IPS-15b (cell line): ENCODE data around the gene OXCT2.
A peak's percentile ranks its signal among the peaks of the same experiment; 100 is the strongest.

Source experiments
- H3K27me3 ChIP-seq: one replicate; pipeline ENCODE4 v1.6.1; 2013; ENCODE audit warnings: low read length; ENCODE audit not compliant: control insufficient read depth, insufficient read depth
- H3K36me3 ChIP-seq: one replicate; pipeline ENCODE4 v1.6.1; 2013; ENCODE audit warnings: low read length; ENCODE audit not compliant: control insufficient read depth, insufficient read depth
- H3K4me1 ChIP-seq: one replicate; pipeline ENCODE4 v1.6.1; 2013; ENCODE audit warnings: mild to moderate bottlenecking, low read length; ENCODE audit not compliant: control insufficient read depth, insufficient read depth
- H3K4me3 ChIP-seq: one replicate; pipeline ENCODE4 v1.5.1; 2013; ENCODE audit warnings: low read depth, low read length
- H3K9ac ChIP-seq: one replicate; pipeline ENCODE4 v1.6.1; 2013; ENCODE audit warnings: low read depth, mild to moderate bottlenecking, low read length
- H3K9me3 ChIP-seq: one replicate; pipeline ENCODE4 v1.6.1; 2013; ENCODE audit warnings: mild to moderate bottlenecking, low read length; ENCODE audit not compliant: control insufficient read depth, insufficient read depth

The OXCT2 gene

DNA sequence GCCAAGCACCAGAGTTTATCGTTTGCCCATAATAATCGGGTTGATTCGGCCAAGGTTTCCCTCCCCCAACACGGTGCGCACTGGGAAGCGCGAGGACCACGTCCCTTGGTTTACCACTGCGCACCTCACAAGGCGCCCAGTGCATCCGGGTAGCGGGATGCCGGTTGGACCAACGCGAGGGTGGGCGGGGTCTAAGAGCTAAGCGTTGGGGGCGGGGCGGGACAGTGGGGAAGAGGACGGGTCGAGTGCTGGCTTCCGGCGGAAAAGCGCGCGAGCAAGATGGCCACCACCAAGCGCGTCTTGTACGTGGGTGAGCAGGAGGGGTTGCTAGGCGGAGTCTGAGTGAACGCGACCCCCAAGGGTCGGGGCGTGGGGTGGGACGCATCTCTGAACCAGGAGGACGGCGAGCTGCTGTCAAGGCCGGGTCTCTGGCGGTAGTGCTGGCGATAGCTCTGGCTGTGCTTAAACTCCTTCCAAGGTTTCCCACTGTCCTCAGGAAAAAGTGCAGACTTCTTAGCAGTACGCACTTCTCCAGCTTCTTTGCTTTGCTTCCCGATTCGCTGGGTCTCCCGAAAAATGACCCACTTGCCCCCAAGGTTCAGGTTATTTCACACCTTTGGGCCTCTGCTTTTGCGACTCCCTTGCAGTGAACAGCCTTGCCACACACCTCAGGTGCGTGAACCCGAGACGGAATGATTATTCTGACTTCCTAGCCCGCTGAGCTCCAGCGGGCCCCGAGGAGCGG is 32.4 kb downstream of the OXCT2 start, which contains the start of gene PPIE:
Gene PPIE, plus strand, starts transcription at position 261 of the 745 bp plus-strand sequence. Its CDS starts 19 bp downstream, at position 280.
- peaks cover 45% of the 10 kb centered on the region for H3K27me3 ChIP-seq
- peak within 1 kb of the TSS; percentile 93 for H3K9ac ChIP-seq
- H3K36me3 ChIP-seq: no peaks in the 10 kb centered on the region
- H3K4me3 ChIP-seq: peak within 1 kb of the TSS; percentile 97
- H3K9me3 ChIP-seq: no peaks in the 10 kb centered on the region
- H3K4me1 ChIP-seq: no peaks in the 10 kb centered on the region

DNA sequence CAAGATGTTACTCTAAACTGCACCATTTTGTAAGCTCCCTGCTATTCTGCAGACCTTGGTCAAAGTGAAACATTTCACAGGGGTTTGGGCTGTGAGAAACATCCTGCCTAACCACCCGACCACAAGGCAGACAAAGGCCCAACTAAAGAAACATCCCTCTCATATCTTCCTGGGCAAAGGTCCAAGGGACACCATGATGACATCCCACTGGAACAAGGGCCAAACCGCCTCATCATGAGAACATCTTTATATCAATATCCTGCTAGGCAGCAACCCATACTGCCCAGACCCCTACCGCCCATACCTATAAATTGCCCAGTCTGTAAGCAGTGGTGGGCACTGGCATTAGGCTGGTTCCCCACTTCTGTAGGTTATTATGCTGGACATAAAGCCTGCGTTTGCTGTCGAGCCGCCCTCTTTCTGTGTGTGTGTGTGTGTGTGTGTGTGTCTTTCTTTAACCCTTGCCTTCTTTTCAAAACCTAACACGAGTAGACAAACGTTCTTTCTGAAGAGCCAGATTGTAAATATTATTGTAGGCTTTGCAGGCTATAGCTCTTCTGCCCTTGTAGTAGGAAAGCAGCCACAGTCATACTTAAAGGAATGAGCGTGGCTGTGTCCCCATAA is 33.5 kb downstream of the OXCT2 start:
- H3K4me3 ChIP-seq: no peak overlapping the region
- H3K4me1 ChIP-seq: no peaks in the 10 kb centered on the region
- H3K27me3 ChIP-seq: peaks cover 56% of the 10 kb centered on the region
- no peak overlapping the region for H3K9ac ChIP-seq
- H3K9me3 ChIP-seq: no peaks in the 10 kb centered on the region
- H3K36me3 ChIP-seq: no peaks in the 10 kb centered on the region

- Histone ChIP-seq H3K27me3 (peaks cover 72% of the 10 kb centered on the region), H3K36me3 (no peaks in the 10 kb centered on the region), H3K9me3 (no peaks in the 10 kb centered on the region), H3K4me1 (no peaks in the 10 kb centered on the region), H3K9ac (no peak overlapping the region), H3K4me3 (no peak overlapping the region)
These were observed 35.4 kb downstream of the OXCT2 start for GRCh38 chr1:39735731-39736130.

DNA sequence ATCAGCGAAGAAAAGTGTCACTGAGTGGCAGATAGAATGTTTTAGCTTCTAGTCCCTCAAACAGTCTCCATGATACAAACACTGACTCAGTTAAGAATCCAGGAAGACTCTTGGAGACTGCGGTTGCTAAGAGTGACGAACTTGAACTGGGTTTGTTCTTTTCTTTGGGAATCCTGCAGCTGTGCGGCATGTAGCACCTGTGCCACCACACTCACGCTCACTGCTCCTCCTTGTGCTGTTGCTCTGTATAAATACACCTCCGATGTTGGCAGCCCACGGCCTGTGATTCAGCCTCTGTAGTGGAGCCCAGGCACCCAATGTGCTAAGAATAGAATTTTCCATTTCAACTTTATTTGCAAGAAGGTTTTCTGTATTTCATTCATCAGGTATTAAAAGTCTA is 38.0 kb downstream of the OXCT2 start:
- no peak overlapping the region for H3K9ac ChIP-seq
- H3K36me3 ChIP-seq: no peaks in the 10 kb centered on the region
- peaks cover 94% of the 10 kb centered on the region for H3K27me3 ChIP-seq
- no peaks in the 10 kb centered on the region for H3K9me3 ChIP-seq
- no peak overlapping the region for H3K4me3 ChIP-seq
- H3K4me1 ChIP-seq: no peaks in the 10 kb centered on the region

GRCh38 chr1:39732730-39733129 is 38.4 kb downstream of the OXCT2 start:
- H3K4me3 ChIP-seq: no peak overlapping the region
- no peak overlapping the region for H3K9ac ChIP-seq
- H3K36me3 ChIP-seq: no peaks in the 10 kb centered on the region
- H3K4me1 ChIP-seq: no peaks in the 10 kb centered on the region
- H3K27me3 ChIP-seq: peaks cover 94% of the 10 kb centered on the region
- no peaks in the 10 kb centered on the region for H3K9me3 ChIP-seq

GRCh38 chr1:39729842-39730241 is 41.3 kb downstream of the OXCT2 start:
- Histone ChIP-seq H3K9me3 (no peaks in the 10 kb centered on the region), H3K9ac (no peak overlapping the region), H3K36me3 (no peaks in the 10 kb centered on the region), H3K27me3 (peaks cover 92% of the 10 kb centered on the region), H3K4me1 (no peaks in the 10 kb centered on the region), H3K4me3 (no peak overlapping the region)

DNA sequence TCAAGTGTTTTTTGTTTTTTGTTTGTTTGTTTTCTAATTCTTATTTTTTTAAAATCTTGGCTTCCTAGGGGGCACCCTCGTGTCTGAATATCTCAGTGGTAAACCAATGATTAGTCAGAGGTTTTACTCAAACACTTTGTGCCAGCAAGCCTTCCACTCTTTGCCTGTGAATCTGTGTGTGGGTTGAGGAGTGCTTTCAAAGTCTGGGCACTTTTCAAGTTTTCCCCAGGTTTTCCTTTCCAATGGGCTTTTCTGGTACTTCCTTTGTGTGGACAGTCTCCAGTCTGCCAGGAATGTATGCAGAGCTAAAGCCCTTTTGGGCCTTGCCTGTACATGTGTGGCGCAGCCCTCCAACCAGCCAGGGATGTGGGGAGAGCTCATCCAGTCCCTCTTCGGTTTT is 42.1 kb downstream of the OXCT2 start:
- no peaks in the 10 kb centered on the region for H3K36me3 ChIP-seq
- no peaks in the 10 kb centered on the region for H3K9me3 ChIP-seq
- H3K9ac ChIP-seq: no peak overlapping the region
- H3K27me3 ChIP-seq: peaks cover 92% of the 10 kb centered on the region
- H3K4me3 ChIP-seq: no peak overlapping the region
- H3K4me1 ChIP-seq: no peaks in the 10 kb centered on the region

- H3K36me3 ChIP-seq: no peaks in the 10 kb centered on the region
- H3K27me3 ChIP-seq: peaks cover 89% of the 10 kb centered on the region
- no peak overlapping the region for H3K4me3 ChIP-seq
- H3K4me1 ChIP-seq: no peaks in the 10 kb centered on the region
- H3K9ac ChIP-seq: no peak overlapping the region
- no peaks in the 10 kb centered on the region for H3K9me3 ChIP-seq
These were observed 43.2 kb downstream of the OXCT2 start for GRCh38 chr1:39727932-39728317.

GRCh38 chr1:39727221-39727931 is 43.8 kb downstream of the OXCT2 start:
- Histone ChIP-seq H3K27me3 (peaks cover 88% of the 10 kb centered on the region), H3K4me1 (no peaks in the 10 kb centered on the region), H3K4me3 (no peak overlapping the region), H3K9me3 (no peaks in the 10 kb centered on the region), H3K36me3 (no peaks in the 10 kb centered on the region), H3K9ac (no peak overlapping the region)

DNA sequence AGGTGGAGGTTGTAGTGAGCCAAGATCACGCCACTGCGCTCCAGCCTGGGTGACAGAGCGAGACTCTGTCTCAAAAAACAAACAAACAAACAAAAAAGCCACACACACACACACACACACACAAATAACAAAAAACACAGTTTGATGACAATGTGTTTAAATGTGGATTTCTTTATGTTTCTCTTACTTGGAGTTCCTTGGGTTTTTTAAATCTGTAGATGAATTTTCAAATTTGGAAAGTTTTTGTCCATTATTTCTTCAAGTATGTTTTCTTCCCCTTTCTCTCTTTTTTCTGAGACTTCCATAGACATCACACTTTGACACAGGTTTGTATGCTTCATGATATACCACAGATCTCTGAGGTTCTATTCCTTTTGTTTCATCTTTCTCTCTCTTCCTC is 44.5 kb downstream of the OXCT2 start:
- no peaks in the 10 kb centered on the region for H3K36me3 ChIP-seq
- no peaks in the 10 kb centered on the region for H3K4me1 ChIP-seq
- H3K9me3 ChIP-seq: no peaks in the 10 kb centered on the region
- H3K27me3 ChIP-seq: peaks cover 92% of the 10 kb centered on the region
- H3K9ac ChIP-seq: no peak overlapping the region
- H3K4me3 ChIP-seq: no peak overlapping the region

DNA sequence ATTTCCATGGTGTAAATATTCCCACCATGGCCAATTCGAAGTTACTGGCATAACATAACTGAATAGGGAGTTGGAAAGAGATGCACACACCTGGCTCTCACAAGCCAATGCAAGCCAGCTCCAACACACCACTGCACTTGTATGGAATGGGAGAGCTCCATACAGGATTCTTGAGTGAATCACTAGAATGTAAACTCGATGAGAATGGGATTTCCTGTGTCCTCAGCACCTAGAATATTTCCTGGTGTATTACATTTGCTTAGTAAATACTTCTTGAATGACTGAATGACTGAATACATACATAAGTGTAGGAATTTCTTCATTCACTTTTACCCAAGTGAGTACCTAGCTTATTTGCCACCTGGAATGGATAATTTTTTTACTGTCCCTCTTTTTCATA is 48.7 kb downstream of the OXCT2 start:
- Histone ChIP-seq H3K36me3 (no peaks in the 10 kb centered on the region), H3K9me3 (no peaks in the 10 kb centered on the region), H3K9ac (no peak overlapping the region), H3K27me3 (peaks cover 89% of the 10 kb centered on the region), H3K4me1 (no peaks in the 10 kb centered on the region), H3K4me3 (no peak overlapping the region)

DNA sequence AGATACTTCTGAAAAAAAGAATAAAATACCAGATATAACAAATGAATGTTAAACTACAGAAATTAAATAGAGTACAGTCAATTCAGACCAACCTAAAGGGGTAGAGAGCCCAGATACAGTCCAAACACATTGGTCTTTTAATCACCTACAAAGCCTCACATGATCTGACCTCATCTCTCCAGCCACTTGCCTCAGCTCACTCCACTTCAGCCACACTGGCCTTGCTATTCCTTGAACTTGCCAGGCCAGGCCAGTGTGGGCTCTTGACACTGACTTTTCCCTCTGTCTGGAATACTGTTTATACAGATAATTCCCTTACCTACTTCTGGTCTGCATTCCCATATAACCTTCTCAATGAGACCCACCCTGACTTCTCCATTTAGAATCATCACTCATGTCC is 49.5 kb downstream of the OXCT2 start:
- Histone ChIP-seq H3K36me3 (no peaks in the 10 kb centered on the region), H3K4me3 (no peak overlapping the region), H3K9me3 (no peaks in the 10 kb centered on the region), H3K4me1 (no peaks in the 10 kb centered on the region), H3K27me3 (peaks cover 89% of the 10 kb centered on the region), H3K9ac (no peak overlapping the region)
